Skeletal muscle tissue (tissue), 4 donors: ENCODE results near the gene LMF1. TPM values are rescaled to one million over a fixed set of nuclear protein-coding genes. Genes with fewer than 3 reads are reported as not detected.

Experiments used
- H3K27ac ChIP-seq: one replicate; pipeline ENCODE4 v1.7.0; 2013; ENCODE audit warnings: mild to moderate bottlenecking, low read depth, low read length, inconsistent platforms
- H3K27me3 ChIP-seq, 3 donors: one replicate each; pipeline ENCODE4 v1.7.0; 2013; ENCODE audit warnings: low read length in 3 of 3; ENCODE audit not compliant: control insufficient read depth in 3 of 3, insufficient read depth in 3 of 3
- H3K36me3 ChIP-seq, 3 donors: one replicate each; pipeline ENCODE4 v1.7.0; 2013; ENCODE audit warnings: low read length in 3 of 3; ENCODE audit not compliant: control insufficient read depth in 3 of 3, insufficient read depth in 3 of 3
- H3K4me1 ChIP-seq, 3 donors: one replicate each; pipeline ENCODE4 v1.7.0; 2013; ENCODE audit warnings: low read length in 3 of 3, mild to moderate bottlenecking in 3 of 3; ENCODE audit not compliant: control insufficient read depth in 3 of 3, insufficient read depth in 3 of 3
- H3K4me3 ChIP-seq, 3 donors: one replicate each; pipeline ENCODE4 v1.7.0; 2013; ENCODE audit warnings: low read length in 3 of 3
- H3K9ac ChIP-seq, 3 donors: one replicate each; pipeline ENCODE4 v1.7.0; 2013; ENCODE audit warnings: low read length in 3 of 3, mild to moderate bottlenecking in 3 of 3, moderate library complexity in 2 of 3, low read depth in 1 of 3
- H3K9me3 ChIP-seq, 3 donors: one replicate each; pipeline ENCODE4 v1.7.0; 2013; ENCODE audit warnings: low read length in 3 of 3; ENCODE audit not compliant: control insufficient read depth in 3 of 3
- total RNA-seq: library from RNA; depleted of rRNA; stranded (reverse); fragments of >200 nt; gene quantifications from one replicate; pipeline ENCODE4 v1.2.3, GENCODE V29; 2014
- donor health status: Osteomylitis.

LMF1 gene
- total RNA-seq, 1 donor from 2014 or later: 6.8 TPM

DNA sequence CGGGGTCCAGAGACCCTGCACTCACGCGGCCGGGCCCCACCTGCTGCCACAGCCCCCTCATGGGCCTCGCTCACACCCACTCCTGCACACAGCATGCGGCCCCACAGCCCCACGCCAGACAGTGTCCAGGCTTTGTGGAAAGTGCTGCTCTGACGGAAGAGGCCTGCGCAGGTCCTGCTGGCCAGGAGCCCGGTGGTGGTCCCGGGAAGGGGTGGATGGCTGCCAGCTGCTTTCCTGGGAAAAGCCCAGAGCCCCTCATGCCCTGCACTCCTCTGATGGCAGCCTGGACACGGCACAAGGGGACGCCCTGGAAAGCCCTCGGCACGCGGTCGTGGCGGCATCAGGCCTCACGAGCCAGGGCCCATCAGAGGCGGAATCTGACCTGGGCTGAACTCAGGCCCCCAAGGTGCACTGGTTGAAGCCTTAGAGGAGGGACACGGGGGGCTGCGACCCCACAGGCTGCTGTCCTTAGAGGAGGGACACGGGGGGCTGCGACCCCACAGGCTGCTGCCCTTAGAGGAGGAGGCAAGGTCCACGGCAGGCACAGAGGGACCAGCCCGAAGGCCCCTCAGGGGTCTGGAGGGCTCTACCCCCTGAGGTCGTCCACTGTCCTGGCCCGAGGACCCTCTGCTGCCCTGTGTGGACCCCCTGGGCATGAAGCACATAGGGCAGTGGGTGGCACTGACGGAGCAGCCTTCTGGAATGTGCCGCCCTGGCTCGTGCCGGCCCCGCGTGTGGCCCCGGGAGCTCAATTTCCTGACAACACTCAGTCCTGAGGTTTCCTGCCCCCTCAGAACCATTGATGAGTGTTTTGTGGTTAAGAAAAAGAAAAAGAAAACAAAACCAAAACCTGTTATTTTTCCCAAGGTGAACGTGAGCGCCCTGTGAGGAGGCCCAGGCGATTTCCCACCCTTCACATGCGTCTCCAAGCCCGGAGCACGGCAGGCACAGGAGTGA is 32.9 kb upstream of the LMF1 start:
- no peaks in the 10 kb centered on the region for H3K9me3 ChIP-seq
- H3K27ac ChIP-seq: no peak overlapping the region
- H3K9ac ChIP-seq: no peak overlapping the region
- peaks cover 28 to 61% (median 53%) of the 10 kb centered on the region in 3 donors for H3K27me3 ChIP-seq
- no peak overlapping the region for H3K4me3 ChIP-seq
- H3K36me3 ChIP-seq: no peaks in the 10 kb centered on the region
- H3K4me1 ChIP-seq: peaks cover 0 to 6% (median 6%) of the 10 kb centered on the region in 3 donors

- Histone ChIP-seq H3K36me3 (no peaks in the 10 kb centered on the region), H3K9ac (no peak overlapping the region), H3K4me1 (peaks cover 0 to 6% (median 6%) of the 10 kb centered on the region in 3 donors), H3K27me3 (peaks cover 26 to 61% (median 53%) of the 10 kb centered on the region in 3 donors), H3K27ac (no peak overlapping the region), H3K9me3 (no peaks in the 10 kb centered on the region), H3K4me3 (no peak overlapping the region)
Observed at GRCh38 chr16:1002399-1003166, 31.8 kb upstream of the LMF1 start.

- Histone ChIP-seq H3K27ac (no peak overlapping the region), H3K27me3 (peaks cover 33 to 70% (median 61%) of the 10 kb centered on the region in 3 donors), H3K4me1 (peaks cover 0 to 6% (median 6%) of the 10 kb centered on the region in 3 donors), H3K9ac (no peak overlapping the region), H3K36me3 (no peaks in the 10 kb centered on the region), H3K9me3 (no peaks in the 10 kb centered on the region), H3K4me3 (no peak overlapping the region)
Observed at GRCh38 chr16:1001096-1001495, 30.3 kb upstream of the LMF1 start.

DNA sequence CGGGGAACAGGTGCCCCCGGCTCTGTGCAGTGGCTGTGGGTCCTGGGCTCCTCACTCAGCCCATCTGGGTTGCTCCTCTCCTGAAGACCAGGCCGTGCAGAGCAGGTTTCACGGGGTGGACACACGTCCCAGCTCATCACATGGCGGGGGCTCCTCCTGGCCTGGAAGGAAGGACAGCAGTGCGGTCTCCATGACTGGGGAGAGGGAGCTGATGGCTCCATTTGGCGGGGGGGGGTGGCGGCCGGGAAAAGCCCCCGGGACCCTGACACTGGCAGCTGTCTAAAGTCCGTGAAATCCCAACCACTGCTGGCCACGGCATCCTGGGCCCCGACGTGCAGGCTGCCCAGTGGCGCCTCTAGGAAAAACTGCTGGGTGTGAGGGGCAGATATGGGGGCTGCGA is 29.8 kb upstream of the LMF1 start:
- H3K4me3 ChIP-seq: no peak overlapping the region
- peaks cover 34 to 70% (median 63%) of the 10 kb centered on the region in 3 donors for H3K27me3 ChIP-seq
- H3K27ac ChIP-seq: no peak overlapping the region
- peaks cover 0 to 6% (median 6%) of the 10 kb centered on the region in 3 donors for H3K4me1 ChIP-seq
- peaks cover 0 to 3% (median 0%) of the 10 kb centered on the region in 3 donors for H3K9me3 ChIP-seq
- H3K9ac ChIP-seq: no peak overlapping the region
- no peaks in the 10 kb centered on the region for H3K36me3 ChIP-seq

DNA sequence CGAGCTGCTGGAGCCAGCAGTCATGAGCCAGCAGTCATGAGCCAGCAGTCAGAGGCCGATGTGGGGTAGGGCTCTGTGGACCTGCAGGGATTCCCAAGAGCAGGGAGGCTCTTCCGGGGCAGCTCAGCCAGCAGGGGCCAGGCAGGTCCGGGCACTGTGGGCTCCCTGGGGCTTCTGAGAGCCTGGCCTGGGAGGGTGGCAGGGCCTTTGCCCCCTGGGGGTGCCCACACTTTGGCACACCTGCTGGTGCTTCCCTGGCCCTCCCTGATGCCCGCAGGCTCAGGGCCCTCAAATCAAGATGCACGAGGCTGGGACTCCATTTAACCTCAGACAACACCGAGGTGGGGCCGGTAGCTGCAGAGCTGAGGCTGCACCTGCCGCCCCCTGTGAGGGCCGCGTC is 28.9 kb upstream of the LMF1 start:
- no peaks in the 10 kb centered on the region for H3K36me3 ChIP-seq
- no peak overlapping the region for H3K27ac ChIP-seq
- H3K4me3 ChIP-seq: no peak overlapping the region
- peaks cover 0 to 6% (median 6%) of the 10 kb centered on the region in 3 donors for H3K4me1 ChIP-seq
- H3K9ac ChIP-seq: no peak overlapping the region
- H3K27me3 ChIP-seq: peaks cover 34 to 79% (median 64%) of the 10 kb centered on the region in 3 donors
- H3K9me3 ChIP-seq: peaks cover 0 to 11% (median 7%) of the 10 kb centered on the region in 3 donors

- H3K27me3 ChIP-seq: peaks cover 34 to 81% (median 64%) of the 10 kb centered on the region in 3 donors
Observed at GRCh38 chr16:998615-999014, 27.8 kb upstream of the LMF1 start.

DNA sequence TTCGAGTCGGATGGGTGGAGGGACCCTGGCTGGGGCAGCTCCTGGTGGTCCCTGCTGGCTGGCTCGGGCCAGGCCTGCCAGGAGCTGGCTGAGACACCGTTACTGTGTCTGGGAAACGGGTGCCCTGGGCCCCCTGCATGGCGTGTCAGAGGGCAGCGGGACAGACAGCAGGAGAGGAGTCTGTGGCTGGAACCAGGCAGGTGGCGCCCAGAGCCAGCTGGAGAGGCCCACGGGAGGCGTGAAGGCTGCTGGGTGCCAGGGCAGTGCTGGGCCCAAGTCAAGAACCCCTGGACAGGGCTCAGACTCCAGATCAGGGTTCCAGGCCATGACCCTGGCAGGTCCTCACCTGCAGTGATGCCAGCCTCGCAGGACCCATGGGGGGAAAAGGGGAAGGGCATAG is 27.4 kb upstream of the LMF1 start:
- Histone ChIP-seq H3K27me3 (peaks cover 35 to 77% (median 61%) of the 10 kb centered on the region in 3 donors), H3K27ac (no peak overlapping the region), H3K9ac (no peak overlapping the region), H3K4me1 (peaks cover 0 to 6% (median 6%) of the 10 kb centered on the region in 3 donors), H3K9me3 (peaks cover 0 to 13% (median 9%) of the 10 kb centered on the region in 3 donors), H3K4me3 (no peak overlapping the region), H3K36me3 (no peaks in the 10 kb centered on the region)

More at GRCh38 chr16:998615-999014, 27.8 kb upstream of the LMF1 start:
- no peaks in the 10 kb centered on the region for H3K36me3 ChIP-seq
- H3K4me1 ChIP-seq: peaks cover 0 to 6% (median 6%) of the 10 kb centered on the region in 3 donors
- H3K4me3 ChIP-seq: no peak overlapping the region
- H3K9me3 ChIP-seq: peaks cover 0 to 13% (median 9%) of the 10 kb centered on the region in 3 donors
- H3K9ac ChIP-seq: no peak overlapping the region
- H3K27ac ChIP-seq: no peak overlapping the region

GRCh38 chr16:997440-998051 is 26.8 kb upstream of the LMF1 start:
- H3K27ac ChIP-seq: no peak overlapping the region
- peaks cover 0 to 1% (median under 1%) of the 10 kb centered on the region in 3 donors for H3K4me1 ChIP-seq
- H3K9ac ChIP-seq: no peak overlapping the region
- H3K9me3 ChIP-seq: peaks cover 0 to 13% (median 9%) of the 10 kb centered on the region in 3 donors
- H3K27me3 ChIP-seq: peaks cover 38 to 73% (median 64%) of the 10 kb centered on the region in 3 donors
- no peaks in the 10 kb centered on the region for H3K36me3 ChIP-seq
- no peak overlapping the region for H3K4me3 ChIP-seq

- peaks cover 44 to 73% (median 64%) of the 10 kb centered on the region in 3 donors for H3K27me3 ChIP-seq
- H3K9me3 ChIP-seq: peaks cover 0 to 13% (median 9%) of the 10 kb centered on the region in 3 donors
- H3K4me3 ChIP-seq: no peak overlapping the region
- H3K36me3 ChIP-seq: no peaks in the 10 kb centered on the region
- no peak overlapping the region for H3K27ac ChIP-seq
- no peak overlapping the region for H3K9ac ChIP-seq
- no peaks in the 10 kb centered on the region for H3K4me1 ChIP-seq
Observed at GRCh38 chr16:996681-997080, 25.9 kb upstream of the LMF1 start.
